ENCODE results near the gene DNER. TPM values are rescaled to one million over a fixed set of nuclear protein-coding genes. Genes with fewer than 3 reads are reported as not detected.

Gene DNER
- total and polyA plus RNA-seq, 10 of the 15 experiments (the other 5 are each of a cell fraction or from before 2014, with no cell fraction given), result 0.04 to 0.08 (median 0.07) TPM; not detected in 7

DNA sequence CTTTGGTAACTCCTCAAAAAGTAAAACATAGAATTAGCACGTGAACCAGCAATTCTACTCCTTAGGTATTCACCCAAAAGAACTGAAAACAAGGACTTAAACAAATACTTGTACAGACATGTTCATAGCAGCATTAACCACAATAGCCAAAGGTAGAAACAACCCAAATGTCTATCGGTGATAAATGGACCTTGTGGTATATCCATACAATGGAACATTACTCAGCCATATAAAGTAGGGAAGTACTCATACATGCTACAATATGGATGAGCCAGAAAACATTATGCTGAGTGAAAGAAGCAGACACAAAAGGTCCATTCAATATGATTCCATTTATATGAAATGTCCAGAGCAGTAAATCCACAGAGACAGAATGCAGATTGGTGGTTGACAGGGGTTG is 182.8 kb downstream of the DNER start (continued):
- TF ChIP-seq, protein P1, sequence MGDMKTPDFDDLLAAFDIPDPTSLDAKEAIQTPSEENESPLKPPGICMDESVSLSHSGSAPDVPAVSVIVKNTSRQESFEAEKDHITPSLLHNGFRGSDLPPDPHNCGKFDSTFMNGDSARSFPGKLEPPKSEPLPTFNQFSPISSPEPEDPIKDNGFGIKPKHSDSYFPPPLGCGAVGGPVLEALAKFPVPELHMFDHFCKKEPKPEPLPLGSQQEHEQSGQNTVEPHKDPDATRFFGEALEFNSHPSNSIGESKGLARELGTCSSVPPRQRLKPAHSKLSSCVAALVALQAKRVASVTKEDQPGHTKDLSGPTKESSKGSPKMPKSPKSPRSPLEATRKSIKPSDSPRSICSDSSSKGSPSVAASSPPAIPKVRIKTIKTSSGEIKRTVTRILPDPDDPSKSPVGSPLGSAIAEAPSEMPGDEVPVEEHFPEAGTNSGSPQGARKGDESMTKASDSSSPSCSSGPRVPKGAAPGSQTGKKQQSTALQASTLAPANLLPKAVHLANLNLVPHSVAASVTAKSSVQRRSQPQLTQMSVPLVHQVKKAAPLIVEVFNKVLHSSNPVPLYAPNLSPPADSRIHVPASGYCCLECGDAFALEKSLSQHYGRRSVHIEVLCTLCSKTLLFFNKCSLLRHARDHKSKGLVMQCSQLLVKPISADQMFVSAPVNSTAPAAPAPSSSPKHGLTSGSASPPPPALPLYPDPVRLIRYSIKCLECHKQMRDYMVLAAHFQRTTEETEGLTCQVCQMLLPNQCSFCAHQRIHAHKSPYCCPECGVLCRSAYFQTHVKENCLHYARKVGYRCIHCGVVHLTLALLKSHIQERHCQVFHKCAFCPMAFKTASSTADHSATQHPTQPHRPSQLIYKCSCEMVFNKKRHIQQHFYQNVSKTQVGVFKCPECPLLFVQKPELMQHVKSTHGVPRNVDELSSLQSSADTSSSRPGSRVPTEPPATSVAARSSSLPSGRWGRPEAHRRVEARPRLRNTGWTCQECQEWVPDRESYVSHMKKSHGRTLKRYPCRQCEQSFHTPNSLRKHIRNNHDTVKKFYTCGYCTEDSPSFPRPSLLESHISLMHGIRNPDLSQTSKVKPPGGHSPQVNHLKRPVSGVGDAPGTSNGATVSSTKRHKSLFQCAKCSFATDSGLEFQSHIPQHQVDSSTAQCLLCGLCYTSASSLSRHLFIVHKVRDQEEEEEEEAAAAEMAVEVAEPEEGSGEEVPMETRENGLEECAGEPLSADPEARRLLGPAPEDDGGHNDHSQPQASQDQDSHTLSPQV (IDR thresholded peaks at IDR 0.05), result no peak

DNA sequence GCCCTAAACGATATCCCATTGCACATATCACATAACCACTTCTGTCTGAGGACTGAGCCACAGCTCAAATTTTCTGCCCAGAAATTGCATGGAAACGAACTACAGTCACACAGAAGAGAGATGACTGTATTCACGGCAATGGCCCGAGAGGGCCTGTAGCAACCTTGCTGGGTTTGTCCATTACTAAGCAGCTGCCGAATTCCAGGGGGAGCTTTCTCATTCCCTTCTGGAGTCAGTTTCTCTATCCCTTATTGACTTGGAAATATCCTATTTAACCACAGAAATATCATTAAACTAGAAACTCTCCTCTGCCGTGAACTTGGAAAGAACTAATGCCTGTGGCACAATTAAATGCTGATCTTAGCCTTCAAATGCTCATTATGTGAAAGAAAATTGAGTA is 183.9 kb downstream of the DNER start:
- Histone ChIP-seq H2AFZ (ENCODE audit: control insufficient read depth, low read depth, low read length) (no peak overlapping the region), H3K9ac (ENCODE audit: control insufficient read depth, insufficient read depth, low read length) (no peak overlapping the region), H3K9me3 (replicated peaks; ENCODE audit: control insufficient read depth, insufficient read depth, low read length) (no peaks in the 10 kb centered on the region), H3K36me3 (ENCODE audit: control insufficient read depth in 2 of 2, insufficient read depth in 2 of 2, low read length in 1 of 2) (no peaks in the 10 kb centered on the region), H3K4me1 (ENCODE audit: control insufficient read depth, insufficient read depth, low read length) (no peaks in the 10 kb centered on the region), H3K27ac (ENCODE audit: control insufficient read depth, insufficient read depth) (no peak overlapping the region), H3K27me3 (replicated peaks in 1 of 2; ENCODE audit: control insufficient read depth in 2 of 2, insufficient read depth in 2 of 2, low read length in 1 of 2) (no peaks in the 10 kb centered on the region), H3K4me2 (ENCODE audit: control insufficient read depth, insufficient read depth) (no peak overlapping the region), H3K79me2 (ENCODE audit: control insufficient read depth, insufficient read depth, low read length) (no peaks in the 10 kb centered on the region), H4K20me1 (ENCODE audit: control insufficient read depth, insufficient read depth) (no peaks in the 10 kb centered on the region), H3K4me3 (no peak overlapping the region)
- ChIA-PET RAD21 (ENCODE audit: unreplicated experiment) (no interaction called here), POLR2A (no interaction called here), SMC1A (ENCODE audit: uncharacterized antibody, unreplicated experiment) (no interaction called here), CTCF (no interaction called here)
- intact Hi-C loops (cut with micrococcal nuclease; ENCODE audit: unreplicated experiment), result no loop called here
- TF ChIP-seq YY1 (IDR thresholded peaks at IDR 0.05; ENCODE audit: low read depth, low read length) (no peak), KLF5 (IDR thresholded peaks at IDR 0.05; ENCODE audit: partially characterized antibody) (no peak)
- TF ChIP-seq, protein P2, sequence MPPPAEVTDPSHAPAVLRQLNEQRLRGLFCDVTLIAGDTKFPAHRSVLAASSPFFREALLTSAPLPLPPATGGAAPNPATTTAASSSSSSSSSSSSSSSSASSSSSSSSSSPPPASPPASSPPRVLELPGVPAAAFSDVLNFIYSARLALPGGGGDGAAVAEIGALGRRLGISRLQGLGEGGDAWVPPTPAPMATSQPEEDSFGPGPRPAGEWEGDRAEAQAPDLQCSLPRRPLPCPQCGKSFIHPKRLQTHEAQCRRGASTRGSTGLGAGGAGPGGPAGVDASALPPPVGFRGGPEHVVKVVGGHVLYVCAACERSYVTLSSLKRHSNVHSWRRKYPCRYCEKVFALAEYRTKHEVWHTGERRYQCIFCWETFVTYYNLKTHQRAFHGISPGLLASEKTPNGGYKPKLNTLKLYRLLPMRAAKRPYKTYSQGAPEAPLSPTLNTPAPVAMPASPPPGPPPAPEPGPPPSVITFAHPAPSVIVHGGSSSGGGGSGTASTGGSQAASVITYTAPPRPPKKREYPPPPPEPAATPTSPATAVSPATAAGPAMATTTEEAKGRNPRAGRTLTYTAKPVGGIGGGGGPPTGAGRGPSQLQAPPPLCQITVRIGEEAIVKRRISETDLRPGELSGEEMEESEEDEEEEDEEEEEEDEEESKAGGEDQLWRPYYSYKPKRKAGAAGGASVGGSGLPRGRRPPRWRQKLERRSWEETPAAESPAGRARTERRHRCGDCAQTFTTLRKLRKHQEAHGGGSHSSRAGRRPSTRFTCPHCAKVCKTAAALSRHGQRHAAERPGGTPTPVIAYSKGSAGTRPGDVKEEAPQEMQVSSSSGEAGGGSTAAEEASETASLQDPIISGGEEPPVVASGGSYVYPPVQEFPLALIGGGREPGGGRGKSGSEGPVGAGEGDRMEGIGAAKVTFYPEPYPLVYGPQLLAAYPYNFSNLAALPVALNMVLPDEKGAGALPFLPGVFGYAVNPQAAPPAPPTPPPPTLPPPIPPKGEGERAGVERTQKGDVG (CRISPR knock-in tag; IDR thresholded peaks at IDR 0.05), result no peak
- BruUV-seq (replicated peaks), result no TSS peak
- in situ Hi-C loops (cut with MboI), result no loop called here
- ATAC-seq, result no peak
- no peak for FAIRE-seq
- 51% methylated on average over 6 of the region's 6 CpGs for WGBS (ENCODE audit: insufficient coverage, insufficient replicate concordance, low lambda C conversion rate, missing lambda C conversion rate)
- no peak for DNase-seq (ENCODE audit: low read depth, low spot score)
